ENCODE data around the gene ATP2A1.

GRCh38 chr16:28932339-28933141 lies 54.3 kb downstream of the ATP2A1 start:
- TF ChIP-seq CTCF (IDR thresholded peaks at IDR 0.05; ENCODE audit: poor library complexity) (no peak), EZH2phosphoT487 (IDR thresholded peaks at IDR 0.05; ENCODE audit: low read depth, severe bottlenecking, unreplicated experiment) (no peak)
